Right kidney (tissue), 1 donor: Measurements from ENCODE around the gene PAPPA.

Source experiments
- DNase-seq: peaks from one replicate; pipeline ENCODE4 v3.0.0-alpha.2; 2016

Gene PAPPA

DNA sequence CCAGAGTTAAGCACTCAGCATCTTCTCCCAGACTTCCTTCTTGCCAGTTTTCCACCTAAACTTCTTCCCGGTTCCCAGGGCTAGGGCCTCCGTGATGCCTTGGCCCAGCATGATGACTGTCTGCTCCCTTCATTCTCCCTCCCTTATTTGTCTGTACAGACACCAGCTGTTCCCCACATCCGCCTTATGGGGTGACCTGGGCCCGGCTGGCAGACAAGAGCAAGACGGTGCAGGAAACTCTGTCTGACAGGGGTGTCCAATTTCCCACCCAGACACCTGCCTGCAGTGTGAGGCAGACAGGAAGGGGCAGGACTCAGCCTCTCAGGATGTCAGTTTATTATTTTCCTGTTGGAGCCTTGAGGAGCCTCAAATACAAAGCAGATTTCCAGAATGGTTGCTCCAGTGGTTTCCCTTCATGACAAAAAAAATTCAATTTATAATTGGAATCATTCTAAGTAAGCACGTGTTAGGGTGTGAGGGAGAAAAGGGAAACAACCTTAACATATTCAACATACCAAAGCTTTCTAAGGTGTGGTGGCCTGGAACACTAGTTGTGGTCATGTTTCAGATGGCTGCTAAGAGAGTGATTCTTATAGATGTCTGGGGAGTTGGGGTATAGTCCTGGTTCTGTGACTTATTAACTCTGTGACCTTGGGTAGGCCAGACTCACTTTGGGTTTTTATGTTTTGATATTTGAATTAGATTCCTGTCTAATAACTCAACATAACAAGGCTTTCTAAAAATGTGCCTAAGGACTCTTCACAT is 234.5 kb downstream of the PAPPA start:
- peak; percentile 27 for DNase-seq

DNA sequence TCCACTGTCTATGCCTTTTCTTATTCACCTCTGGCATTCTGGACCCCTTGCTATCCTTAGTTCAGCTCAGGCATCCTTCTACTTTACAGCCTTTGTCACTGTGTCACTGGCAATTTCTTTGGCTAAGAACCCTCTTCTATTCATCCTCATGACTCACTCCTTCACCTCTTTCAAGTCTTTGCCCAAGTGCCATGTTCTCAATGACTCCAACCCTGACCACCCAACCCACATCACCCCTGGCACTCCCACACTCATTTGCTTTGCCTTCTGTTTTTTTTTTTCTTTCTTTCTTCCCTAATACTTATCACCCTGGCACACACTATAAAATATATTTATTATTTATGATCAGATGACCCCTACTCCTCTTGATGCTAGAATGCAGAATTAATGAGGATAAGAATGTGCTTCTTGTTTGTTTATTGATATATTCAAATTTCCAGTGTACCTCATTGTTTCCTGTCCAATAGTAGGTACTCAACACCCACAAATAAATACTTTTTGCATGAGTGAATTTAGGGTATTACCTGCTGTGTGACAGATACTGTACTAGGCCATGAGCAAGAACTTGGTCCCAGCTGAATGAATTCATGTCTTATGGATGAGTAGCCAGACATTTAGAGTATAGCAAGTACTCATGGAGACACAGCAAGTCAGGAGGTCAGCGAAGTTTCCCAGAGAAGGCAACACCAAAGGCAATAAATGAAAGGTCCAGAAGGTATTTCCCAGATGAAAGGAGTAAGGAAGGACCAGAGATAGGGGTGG is 236.1 kb downstream of the PAPPA start:
- no peak for DNase-seq

DNA sequence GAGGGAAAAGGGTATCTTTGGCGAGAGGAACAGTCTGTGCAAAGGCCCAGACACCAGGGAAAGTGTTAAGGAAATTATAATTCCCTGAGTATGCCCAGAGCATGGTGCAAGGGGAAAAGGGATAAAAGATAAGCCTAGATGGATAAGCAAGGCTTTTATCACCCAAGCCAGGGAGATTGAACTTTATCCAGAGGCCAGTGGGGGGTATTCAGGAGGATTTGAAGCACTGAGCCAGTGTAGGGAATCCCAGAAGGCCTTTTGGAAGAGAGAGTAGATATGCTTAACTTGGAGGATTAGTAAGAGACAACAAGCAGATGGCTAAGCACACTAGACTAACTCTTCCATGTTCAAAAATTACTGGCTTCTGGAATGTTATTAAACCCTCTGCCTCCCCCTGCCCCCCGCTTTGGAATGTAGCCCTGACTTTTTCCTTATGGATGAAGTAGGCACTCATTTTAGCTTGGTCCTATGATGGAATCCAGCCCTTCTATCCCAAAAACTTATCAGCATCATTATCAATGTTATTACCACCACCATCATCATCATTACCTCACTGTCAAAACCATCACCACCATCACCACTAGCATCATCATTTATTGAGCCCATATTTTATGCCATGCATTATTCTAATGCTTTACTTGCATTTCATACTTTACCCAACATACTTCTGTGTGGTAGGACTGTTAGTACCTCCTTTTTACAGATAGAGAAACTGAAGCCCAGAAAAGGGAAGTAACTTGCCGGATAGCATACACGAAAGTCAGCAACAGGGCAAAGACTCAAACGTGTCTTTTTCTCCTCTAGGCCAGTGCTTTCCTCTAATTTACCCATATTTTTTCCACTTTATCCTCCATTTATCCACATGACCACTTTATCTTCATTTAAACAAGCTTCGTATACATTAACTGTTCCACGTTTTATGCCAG is 237.0 kb downstream of the PAPPA start:
- DNase-seq: no peak

DNA sequence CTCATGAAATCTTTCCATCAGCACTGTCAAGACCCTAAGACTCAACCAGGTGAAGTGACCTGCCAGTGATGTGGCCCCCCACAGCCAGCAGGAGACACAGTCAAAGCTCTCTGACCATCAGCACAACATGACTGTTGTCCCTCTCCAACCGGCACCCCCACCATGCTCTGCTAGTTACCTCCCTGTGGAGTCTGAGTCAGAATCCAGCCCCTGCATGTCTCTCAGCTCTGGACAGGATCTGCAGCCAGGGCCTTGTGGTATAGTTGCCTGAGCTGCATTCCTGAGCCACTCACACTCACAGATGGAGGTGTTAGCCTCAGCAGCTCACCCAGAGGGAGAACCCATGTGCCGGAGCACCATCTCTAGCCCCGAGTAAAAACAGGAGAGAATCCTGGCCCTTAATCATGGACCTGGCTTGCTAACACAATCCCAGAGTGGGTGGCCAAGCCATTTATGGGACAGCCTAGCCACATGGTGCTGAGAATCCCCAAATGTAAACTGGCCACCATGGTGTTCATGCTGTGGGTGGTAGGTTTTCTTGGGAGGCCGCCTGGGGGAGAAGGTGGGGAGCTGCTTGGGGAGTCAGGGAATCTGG is 237.8 kb downstream of the PAPPA start:
- DNase-seq: no peak

DNA sequence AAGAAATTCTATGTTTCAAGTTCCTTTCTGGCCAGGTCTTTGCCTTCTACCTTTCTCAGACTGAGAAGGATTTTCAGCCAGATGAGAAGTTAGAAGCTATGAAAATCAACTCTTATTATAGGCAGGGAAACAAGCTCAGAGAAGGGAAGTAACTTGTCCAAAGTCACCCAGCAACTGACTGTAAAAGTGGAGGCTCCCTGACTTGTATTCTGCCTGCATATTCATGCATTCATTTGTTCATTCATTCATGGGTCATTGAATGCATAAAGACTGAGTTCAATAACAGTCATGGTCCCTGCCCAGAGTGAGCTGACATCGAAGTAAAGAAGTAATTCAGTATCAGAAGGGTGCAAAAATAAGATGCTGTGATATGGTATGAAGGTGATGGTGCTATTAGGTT is 239.6 kb downstream of the PAPPA start:
- no peak for DNase-seq

DNA sequence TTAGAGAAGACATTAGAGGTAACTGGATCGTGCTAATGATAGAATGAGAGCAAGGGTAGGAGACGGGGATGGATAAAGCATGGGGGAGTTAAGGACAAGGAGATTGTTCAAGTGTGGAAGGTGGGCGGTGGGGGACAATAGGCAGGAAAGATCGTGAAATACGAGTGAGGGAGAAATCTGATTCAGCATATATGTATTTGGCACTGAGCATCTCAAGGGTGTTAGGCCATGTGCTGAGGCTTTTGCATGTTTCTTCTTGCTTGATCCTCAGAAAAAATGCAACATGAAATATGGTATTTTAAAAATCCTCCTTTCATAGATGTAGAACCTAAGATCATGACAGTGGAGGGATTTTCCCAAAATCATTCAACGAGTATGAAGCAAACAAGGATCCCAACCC is 240.5 kb downstream of the PAPPA start:
- DNase-seq: no peak

DNA sequence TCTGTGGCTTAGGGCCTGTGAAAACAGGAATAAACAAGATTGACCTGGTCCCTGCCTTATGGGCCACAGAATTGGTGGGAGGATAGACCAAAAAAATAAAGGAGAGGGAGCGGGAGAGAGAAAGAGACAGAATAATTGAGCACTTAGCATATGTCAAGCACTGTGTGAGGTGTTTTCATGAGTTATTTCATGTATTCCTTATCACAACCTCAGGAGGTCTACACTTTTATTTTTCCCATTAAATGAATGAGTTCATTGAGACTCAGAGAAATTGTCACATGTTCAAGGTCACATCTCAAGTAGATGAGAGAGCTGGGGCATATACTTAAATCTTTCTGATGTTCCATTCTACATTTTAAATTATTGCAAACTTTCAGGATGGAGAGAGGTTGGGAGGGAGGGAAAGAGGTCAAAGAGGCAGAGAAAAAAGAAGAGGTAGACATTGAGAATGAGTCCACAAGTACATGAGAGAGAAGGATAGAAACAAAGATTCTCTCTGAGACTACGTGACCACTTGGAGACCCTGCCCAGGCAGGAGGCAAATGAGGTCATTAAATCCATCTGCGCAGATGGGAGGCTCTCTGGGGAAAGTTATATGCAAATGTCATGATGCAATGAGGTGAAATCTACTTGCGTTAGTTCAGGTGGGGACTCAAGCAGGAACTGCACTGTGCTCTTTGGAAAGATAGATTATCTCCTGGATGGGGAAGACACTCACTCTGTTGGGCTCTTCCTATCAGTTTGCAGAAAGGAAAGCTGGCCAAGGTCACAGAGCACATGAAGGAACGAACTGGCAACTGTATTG is 241.5 kb downstream of the PAPPA start:
- DNase-seq: no peak

DNA sequence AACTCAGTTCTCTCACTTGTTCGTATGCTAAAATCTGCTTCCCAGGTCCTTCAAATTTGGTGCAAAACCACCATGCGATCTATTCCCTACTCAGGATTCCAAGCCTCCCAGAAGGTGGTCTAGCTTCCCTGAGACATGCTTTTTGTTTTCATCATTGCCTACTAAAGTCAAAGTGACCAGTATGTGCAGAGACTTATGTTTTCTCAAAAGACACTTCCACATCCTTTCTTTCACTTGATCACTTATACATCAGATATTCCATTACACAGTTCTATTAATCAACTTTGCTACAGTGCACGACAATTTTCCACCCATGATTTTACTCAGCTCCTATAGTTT is 242.1 kb downstream of the PAPPA start:
- no peak for DNase-seq

DNA sequence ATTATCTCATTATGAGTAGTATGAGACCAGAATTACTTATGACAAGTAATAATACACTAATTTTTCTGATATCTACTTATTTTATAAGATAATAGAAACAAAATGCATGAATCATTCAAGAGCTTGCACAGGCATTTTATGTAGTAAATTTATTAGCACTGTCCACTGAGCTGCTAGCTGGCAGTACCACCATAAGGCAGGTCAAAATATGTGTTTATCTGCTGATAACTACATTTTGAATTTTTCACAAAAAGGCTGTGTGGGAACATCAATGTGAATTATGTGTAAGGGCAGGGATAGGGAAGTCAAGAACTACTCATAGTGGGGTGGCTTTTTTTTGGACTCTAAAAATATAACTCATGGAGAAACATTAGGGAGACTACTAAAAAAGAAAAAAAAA is 249.6 kb downstream of the PAPPA start:
- no peak for DNase-seq

DNA sequence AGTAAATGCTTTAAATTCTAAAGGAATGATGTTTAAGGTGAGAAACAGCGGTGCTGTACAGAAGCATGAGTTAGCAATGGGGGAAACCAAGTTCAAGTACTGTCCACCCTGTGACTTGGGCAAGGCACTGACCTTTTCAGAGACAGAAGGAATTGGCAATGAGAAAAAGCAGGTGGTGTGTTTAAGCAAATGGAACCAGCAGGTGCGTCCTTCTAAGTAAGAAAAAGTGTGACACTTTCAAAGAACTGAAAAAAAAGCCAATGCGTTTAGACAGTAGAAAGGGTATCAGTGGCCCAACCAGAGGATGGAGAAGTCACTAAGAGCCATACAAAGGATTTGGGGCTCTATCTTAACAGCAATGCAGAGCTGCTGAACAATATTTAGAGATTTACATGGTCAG is 250.6 kb downstream of the PAPPA start:
- DNase-seq: no peak

DNA sequence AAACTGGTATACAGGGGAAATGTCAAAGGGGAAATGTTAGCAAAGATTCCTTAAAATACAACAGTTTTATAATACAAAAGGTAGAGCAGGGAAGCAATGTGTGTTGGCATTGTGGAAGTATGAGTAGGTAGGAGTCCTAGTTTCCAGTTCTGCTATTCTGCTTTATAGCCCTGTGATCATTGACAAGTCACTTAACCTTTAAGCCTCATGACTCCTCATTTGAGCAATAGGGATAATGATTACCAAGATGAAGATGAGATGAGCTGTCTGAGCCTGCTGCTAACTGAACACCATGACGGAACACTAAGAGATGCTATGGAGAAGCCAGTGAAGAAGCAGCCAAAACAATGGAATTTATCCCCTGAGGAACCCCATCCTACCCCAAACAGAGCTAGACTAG is 251.7 kb downstream of the PAPPA start:
- no peak for DNase-seq

DNA sequence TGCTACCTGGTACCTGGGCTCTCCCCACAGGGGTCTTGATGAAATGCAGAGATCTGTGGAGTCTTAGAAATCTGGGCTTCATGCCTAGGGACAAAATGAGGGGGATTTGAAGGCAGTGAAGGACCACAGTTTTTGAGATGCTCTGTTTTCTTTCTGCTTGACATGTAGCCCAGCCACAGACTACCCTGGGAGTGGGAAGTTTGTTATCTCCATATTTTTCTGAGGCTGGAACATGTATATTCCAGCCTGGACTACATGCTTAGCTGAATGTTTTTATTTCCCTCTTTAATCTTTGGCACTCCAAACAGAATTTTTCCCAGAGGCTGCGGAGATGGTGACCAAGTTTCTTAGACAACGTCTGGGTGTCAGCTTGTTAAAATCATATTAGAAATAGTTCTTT is 252.9 kb downstream of the PAPPA start:
- DNase-seq: no peak

DNA sequence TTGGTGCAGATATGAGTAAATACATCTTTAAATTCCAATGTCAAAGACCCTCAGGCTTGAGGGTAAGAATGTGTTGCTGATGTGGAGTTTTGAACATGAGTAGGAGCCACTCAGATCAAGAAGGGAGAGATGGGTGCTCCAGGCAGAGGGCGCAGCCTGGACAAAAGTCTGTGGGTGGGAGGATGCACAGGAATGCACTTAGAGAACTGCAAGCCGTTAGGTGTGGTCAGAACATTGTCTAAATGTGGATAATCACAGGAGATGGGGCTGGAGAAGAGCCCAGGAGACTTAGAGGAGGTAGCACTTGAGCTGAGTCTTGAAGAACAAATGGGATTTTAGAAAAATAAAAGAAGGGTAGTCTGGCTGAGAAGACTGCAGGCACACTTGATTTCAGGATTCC is 255.5 kb downstream of the PAPPA start:
- DNase-seq: no peak

DNA sequence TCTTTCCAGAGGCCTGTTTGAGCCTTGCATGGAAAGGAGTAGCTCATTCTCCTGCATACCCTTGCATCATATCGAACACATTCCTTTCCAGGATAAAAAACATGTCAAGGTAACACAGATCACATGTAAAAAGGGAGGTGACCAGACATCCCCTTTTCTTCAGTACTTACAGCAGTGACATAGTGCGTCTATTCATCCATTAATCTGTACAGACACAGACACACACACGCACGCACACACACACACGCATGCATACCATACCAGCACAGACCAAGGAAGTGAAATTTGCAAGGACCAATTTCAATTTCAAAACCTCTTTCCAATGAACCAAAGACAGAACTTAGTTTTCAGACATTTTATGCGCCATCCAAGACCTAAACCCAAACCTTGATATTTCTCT is 256.0 kb downstream of the PAPPA start:
- no peak for DNase-seq

DNA sequence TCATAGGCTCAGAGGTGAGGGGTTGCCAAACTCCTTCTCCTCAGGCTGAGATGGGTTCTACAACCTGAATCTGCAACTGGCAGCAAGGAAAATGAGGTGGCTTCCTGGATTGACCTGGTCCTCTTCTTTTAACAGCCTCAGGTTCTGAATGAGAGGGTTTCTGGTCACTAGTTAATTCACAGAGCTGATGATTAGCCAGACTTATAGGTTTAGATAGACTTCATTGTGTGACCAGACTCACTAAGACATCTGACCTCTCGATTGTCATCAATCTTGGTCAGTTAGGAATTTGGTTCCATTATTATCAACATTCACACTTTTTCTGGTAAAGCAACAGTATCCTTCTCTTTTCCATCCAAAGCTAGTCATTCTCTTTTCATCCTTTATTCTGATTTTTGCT is 257.9 kb downstream of the PAPPA start:
- no peak for DNase-seq

DNA sequence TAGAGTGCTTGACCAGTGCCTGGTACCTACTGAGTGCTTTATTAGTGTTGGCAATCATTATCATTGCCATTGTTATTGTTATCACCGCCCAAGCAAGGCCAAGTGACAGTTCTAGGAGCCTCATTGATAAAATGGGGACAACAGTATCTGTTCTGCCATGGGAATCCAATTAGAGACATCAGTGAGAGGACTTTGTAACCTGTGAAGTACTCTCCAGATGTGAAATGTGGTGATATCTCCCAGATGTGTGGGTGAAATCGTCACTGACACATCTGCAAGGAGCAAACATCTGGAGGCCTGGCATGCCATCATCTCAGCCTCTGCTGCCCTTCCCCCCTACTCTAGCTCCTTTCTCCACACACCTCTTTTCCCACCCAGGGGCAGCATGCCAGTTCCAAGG is 260.8 kb downstream of the PAPPA start:
- DNase-seq: no peak

DNA sequence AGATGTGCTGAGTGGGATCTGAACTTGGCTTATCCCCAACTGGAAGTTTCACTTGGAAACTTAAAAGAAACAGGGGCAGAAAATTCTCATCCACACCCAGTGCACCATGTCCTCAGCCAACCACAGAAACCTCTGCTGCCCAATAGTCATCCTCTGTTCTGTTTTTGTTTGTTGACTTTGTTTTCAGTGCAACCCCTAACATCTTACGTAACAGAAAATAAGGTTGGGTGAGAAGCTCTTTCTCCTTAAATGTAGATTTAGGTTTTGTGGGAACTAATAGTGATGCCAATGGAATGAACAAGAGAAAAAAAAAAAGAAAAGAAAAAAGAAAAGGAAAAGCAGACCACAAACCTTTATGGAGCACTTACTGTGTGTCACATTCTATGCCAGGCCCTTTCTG is 262.8 kb downstream of the PAPPA start:
- DNase-seq: no peak

DNA sequence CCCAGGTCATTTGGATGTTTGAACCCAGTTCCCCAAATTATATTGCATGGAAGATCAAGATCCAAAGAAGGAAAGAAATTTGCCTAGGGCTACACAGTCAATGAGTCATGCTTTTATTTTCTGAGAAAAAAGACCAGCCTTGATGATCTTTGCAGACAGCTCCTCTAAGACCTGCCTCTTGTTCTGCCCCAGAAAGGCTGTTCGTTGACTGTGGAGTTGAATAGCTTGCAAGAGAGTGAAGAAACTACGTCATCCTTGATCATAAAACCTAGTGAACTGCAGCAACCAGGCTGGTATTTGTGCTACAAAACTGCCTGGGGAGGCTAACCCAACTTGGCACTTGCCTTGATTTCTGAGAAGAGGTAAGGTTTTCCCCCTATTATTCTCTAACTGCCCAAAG is 263.9 kb downstream of the PAPPA start:
- no peak for DNase-seq

DNA sequence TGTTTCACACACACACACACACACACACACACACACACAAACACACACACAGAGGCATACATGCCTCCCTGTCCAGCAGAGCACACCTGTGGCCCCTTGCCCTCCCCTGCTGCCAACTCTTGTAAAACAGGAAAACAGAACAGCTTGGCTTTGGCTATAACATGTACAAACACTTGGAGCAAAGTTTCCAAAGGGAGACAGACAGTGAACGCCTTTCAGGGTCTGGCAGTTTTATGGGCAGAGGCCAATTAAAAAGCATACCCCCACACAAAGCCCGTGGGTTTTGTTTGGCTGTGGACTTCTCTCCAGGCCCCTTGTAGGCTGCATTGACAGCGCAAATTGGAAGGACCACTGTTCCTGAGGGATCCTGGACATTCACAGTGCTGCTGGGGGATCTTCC is 265.6 kb downstream of the PAPPA start:
- DNase-seq: peak; percentile 32

DNA sequence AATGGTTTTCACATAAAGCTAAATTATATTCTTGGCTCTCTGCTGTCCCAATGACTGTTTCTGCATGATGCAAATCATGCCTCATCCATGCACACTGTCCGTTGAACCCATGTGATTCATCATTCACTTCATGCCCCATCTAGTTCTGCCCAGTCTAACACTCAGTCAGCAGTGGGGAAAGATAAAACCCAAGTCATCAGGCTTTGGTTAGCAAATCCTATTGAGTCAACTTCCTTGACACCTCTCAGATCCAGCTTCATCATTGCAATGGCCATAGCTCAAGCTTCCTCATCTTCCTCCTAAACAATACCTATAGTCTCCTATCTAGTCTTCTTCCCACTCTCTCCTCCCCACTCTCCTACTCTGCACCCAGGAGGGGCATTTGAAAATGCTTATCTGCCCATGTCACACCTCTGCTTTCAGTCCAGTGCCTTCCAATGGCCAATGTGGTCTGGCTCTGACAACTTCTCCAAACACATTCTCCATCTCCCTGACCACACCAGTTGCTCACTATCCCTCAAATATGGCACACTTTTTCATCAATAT is 267.5 kb downstream of the PAPPA start:
- DNase-seq: no peak

DNA sequence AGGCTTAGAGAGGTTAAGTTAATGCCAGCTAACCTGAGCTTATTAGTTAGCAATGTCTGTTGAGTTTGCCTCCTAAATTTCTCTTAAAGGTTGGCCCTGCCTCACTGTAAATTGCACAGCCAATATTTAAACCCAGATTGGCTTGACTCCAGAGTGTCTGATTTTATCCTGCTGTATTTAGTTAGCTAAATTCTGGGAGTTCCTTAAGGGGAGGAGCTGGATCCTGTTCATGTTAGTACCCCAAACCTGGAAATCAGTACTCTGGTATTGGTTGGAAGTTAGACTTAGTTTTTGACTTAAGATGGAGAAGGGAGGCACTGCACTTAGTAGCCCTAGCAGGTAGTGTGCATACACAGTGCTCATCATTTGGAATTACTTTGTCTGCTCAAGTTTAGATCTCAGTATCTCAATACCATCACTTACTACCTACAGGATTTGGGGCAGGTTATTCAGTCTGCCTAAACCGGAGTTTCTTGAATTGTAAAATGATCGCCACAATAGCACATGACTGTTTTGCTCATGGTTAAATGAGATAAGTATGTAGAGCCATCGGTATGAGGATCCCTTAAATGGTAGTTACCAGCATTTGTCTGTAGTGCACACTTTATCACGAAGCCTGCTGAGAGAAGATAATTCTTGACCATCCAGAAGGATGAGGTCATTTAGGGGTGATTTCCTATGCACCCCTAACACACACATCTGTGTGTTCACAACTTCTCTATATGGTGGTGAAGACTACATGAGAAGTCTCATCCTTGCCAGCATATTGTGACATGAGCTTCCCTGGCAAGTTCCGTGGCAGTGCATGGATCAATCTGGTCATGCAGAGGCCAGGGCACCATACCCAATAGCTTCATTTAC is 268.8 kb downstream of the PAPPA start:
- no peak for DNase-seq
